Muscle of leg (tissue), 11 donors: ENCODE results near the gene LAMA2. TPM values are rescaled to one million over a fixed set of nuclear protein-coding genes. Genes with fewer than 3 reads are reported as not detected.

Source experiments
- DNase-seq: peaks from one replicate; pipeline ENCODE4 v3.0.0; 2013
- H3K27ac ChIP-seq: one replicate; pipeline ENCODE4 v1.5.1; 2013; ENCODE audit warnings: mild to moderate bottlenecking, low read length, control low read depth
- H3K27me3 ChIP-seq: one replicate; pipeline ENCODE4 v1.6.1; 2013; ENCODE audit warnings: low read length; ENCODE audit not compliant: control insufficient read depth, insufficient read depth
- H3K36me3 ChIP-seq: one replicate; pipeline ENCODE4 v1.6.1; 2013; ENCODE audit warnings: low read length; ENCODE audit not compliant: control insufficient read depth, insufficient read depth
- H3K4me1 ChIP-seq: one replicate; pipeline ENCODE4 v1.6.1; 2013; ENCODE audit warnings: low read length; ENCODE audit not compliant: control insufficient read depth, insufficient read depth
- H3K4me3 ChIP-seq: one replicate; pipeline ENCODE4 v1.5.1; 2013; ENCODE audit warnings: low read length, control low read depth
- H3K9me3 ChIP-seq: replicated peaks from 2 replicates; pipeline ENCODE4 v1.6.1; 2013; ENCODE audit warnings: low read depth, low read length; ENCODE audit not compliant: control insufficient read depth
- whole genome bisulfite sequencing: methylation state at CpG from one replicate; pipeline ENCODE4 v1.1.5; 2013; ENCODE audit warnings: missing lambda C conversion rate; ENCODE audit not compliant: insufficient coverage; 5-methylcytosine and 5-hydroxymethylcytosine counted together
- polyA plus RNA-seq, 8 donors: library from polyadenylated mRNA; unstranded; fragments of 120-200 nt; gene quantifications; one replicate each; pipeline versions ENCODE4 v1.2.1 to v1.2.3, GENCODE V29; 2013; ENCODE audit warnings: inconsistent platforms in 1 of 8, low replicate concordance in 1 of 8; ENCODE audit not compliant: insufficient read length in 8 of 8, insufficient read depth in 1 of 8
- total RNA-seq: library from RNA; stranded (reverse); fragments of 120-200 nt; gene quantifications from one replicate; pipeline ENCODE4 v1.2.4, GENCODE V29; 2013

The LAMA2 gene
- total and polyA plus RNA-seq, 9 donors = 105 to 165 (median 140) TPM

- no peaks in the 10 kb centered on the region for H3K4me1 ChIP-seq
- DNase-seq = no peak
- H3K27ac ChIP-seq = no peak overlapping the region
Observed at GRCh38 chr6:129239825-129240491, 357.0 kb downstream of the LAMA2 start.

GRCh38 chr6:129240492-129240853 is 357.5 kb downstream of the LAMA2 start:
- WGBS = no CpG with 5 or more reads among the region's 2 CpGs
- no peak for DNase-seq
- Histone ChIP-seq H3K27ac (no peak overlapping the region), H3K36me3 (no peaks in the 10 kb centered on the region), H3K4me3 (no peak overlapping the region), H3K4me1 (no peaks in the 10 kb centered on the region), H3K27me3 (no peaks in the 10 kb centered on the region), H3K9me3 (no peaks in the 10 kb centered on the region)

More at GRCh38 chr6:129239825-129240491, 357.0 kb downstream of the LAMA2 start:
- 97% methylated on average over 9 of the region's 10 CpGs for WGBS
- H3K27me3 ChIP-seq = no peaks in the 10 kb centered on the region
- H3K9me3 ChIP-seq = no peaks in the 10 kb centered on the region
- no peaks in the 10 kb centered on the region for H3K36me3 ChIP-seq
- H3K4me3 ChIP-seq = no peak overlapping the region

GRCh38 chr6:129242546-129242945 is 359.6 kb downstream of the LAMA2 start:
- H3K36me3 ChIP-seq = no peaks in the 10 kb centered on the region
- no peaks in the 10 kb centered on the region for H3K4me1 ChIP-seq
- H3K9me3 ChIP-seq = no peaks in the 10 kb centered on the region
- WGBS = no CpG with 5 or more reads among the region's 2 CpGs
- H3K27ac ChIP-seq = no peak overlapping the region
- no peaks in the 10 kb centered on the region for H3K27me3 ChIP-seq
- no peak overlapping the region for H3K4me3 ChIP-seq
- peak; percentile 49 for DNase-seq

- Histone ChIP-seq H3K9me3 (no peaks in the 10 kb centered on the region), H3K27ac (no peak overlapping the region), H3K4me3 (no peak overlapping the region), H3K36me3 (no peaks in the 10 kb centered on the region), H3K27me3 (no peaks in the 10 kb centered on the region), H3K4me1 (no peaks in the 10 kb centered on the region)
- no peak for DNase-seq
- 100% methylated on average over 1 of the region's 2 CpGs for WGBS
Observed at GRCh38 chr6:129243377-129243776, 360.4 kb downstream of the LAMA2 start.

GRCh38 chr6:129248946-129249345 is 366.0 kb downstream of the LAMA2 start:
- Histone ChIP-seq H3K27me3 (no peaks in the 10 kb centered on the region), H3K9me3 (no peaks in the 10 kb centered on the region), H3K27ac (no peak overlapping the region), H3K4me3 (no peak overlapping the region), H3K4me1 (no peaks in the 10 kb centered on the region), H3K36me3 (no peaks in the 10 kb centered on the region)
- DNase-seq = peak; percentile 50
- 0% methylated on average over 1 of the region's 4 CpGs for WGBS

- Histone ChIP-seq H3K27me3 (no peaks in the 10 kb centered on the region), H3K36me3 (no peaks in the 10 kb centered on the region), H3K9me3 (no peaks in the 10 kb centered on the region), H3K4me1 (no peaks in the 10 kb centered on the region), H3K4me3 (no peak overlapping the region), H3K27ac (no peak overlapping the region)
- DNase-seq = peak; percentile 79
- WGBS = 8% methylated on average over 2 of the region's 13 CpGs
Observed at GRCh38 chr6:129251669-129252376, 368.9 kb downstream of the LAMA2 start.

GRCh38 chr6:129252377-129253071 is 369.6 kb downstream of the LAMA2 start:
- Histone ChIP-seq H3K27me3 (no peaks in the 10 kb centered on the region), H3K36me3 (no peaks in the 10 kb centered on the region), H3K27ac (no peak overlapping the region), H3K4me3 (no peak overlapping the region), H3K4me1 (no peaks in the 10 kb centered on the region), H3K9me3 (no peaks in the 10 kb centered on the region)
- no CpG with 5 or more reads among the region's 6 CpGs for WGBS
- DNase-seq = no peak

- H3K4me3 ChIP-seq = no peak overlapping the region
- H3K27ac ChIP-seq = no peak overlapping the region
- H3K9me3 ChIP-seq = no peaks in the 10 kb centered on the region
- WGBS = 0% methylated on average over 1 of the region's 1 CpG
- no peaks in the 10 kb centered on the region for H3K4me1 ChIP-seq
- no peaks in the 10 kb centered on the region for H3K27me3 ChIP-seq
- H3K36me3 ChIP-seq = no peaks in the 10 kb centered on the region
- no peak for DNase-seq
Observed at GRCh38 chr6:129253242-129253641, 370.3 kb downstream of the LAMA2 start.

- H3K9me3 ChIP-seq = no peaks in the 10 kb centered on the region
- H3K36me3 ChIP-seq = no peaks in the 10 kb centered on the region
- no peaks in the 10 kb centered on the region for H3K27me3 ChIP-seq
- H3K27ac ChIP-seq = no peak overlapping the region
- 100% methylated on average over 2 of the region's 6 CpGs for WGBS
- no peak overlapping the region for H3K4me3 ChIP-seq
- no peaks in the 10 kb centered on the region for H3K4me1 ChIP-seq
- no peak for DNase-seq
Observed at GRCh38 chr6:129253727-129254126, 370.8 kb downstream of the LAMA2 start.

GRCh38 chr6:129257196-129257595 is 374.3 kb downstream of the LAMA2 start:
- H3K36me3 ChIP-seq = no peaks in the 10 kb centered on the region
- no peak overlapping the region for H3K27ac ChIP-seq
- no peaks in the 10 kb centered on the region for H3K27me3 ChIP-seq
- no peaks in the 10 kb centered on the region for H3K4me1 ChIP-seq
- no peak for DNase-seq
- H3K9me3 ChIP-seq = no peaks in the 10 kb centered on the region
- no peak overlapping the region for H3K4me3 ChIP-seq
